ENCODE measurements around the gene GGA3.
"Not testable (repeated sequence)": the region's sequence is repeated elsewhere in the genome, so short reads cannot be mapped to it uniquely, and the experiment has no call there.

Gene GGA3

GRCh38 chr17:75271955-75272847, 10.8 kb upstream of the GGA3 start:
- no peak for DNase-seq

GRCh38 chr17:75271233-75271954, 10.0 kb upstream of the GGA3 start:
- peak; percentile 75 to 92 (median 83) for DNase-seq

DNA sequence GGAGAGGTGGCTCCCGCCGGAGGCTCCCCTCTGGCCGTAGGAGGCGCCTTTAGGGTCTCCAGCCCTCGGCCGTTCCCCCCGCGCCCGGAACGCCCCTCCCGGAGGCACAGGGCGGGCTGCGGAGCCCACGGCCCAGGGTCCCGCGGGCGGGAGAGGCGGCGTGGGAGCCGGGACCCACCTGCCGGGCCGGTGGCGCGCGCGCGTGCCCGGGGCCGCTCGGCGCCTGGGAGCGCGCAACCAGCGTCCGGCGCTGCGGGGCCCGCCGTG, 9.5 kb upstream of the GGA3 start, which contains the start of gene MIF4GD:
Gene MIF4GD (minus strand): TSS at position 266 of the 267 bp plus-strand sequence. CDS start 1,036 bp downstream, outside the sequence.
- peak in 2 of 6 experiments; percentile 67 to 81 for DNase-seq

DNA sequence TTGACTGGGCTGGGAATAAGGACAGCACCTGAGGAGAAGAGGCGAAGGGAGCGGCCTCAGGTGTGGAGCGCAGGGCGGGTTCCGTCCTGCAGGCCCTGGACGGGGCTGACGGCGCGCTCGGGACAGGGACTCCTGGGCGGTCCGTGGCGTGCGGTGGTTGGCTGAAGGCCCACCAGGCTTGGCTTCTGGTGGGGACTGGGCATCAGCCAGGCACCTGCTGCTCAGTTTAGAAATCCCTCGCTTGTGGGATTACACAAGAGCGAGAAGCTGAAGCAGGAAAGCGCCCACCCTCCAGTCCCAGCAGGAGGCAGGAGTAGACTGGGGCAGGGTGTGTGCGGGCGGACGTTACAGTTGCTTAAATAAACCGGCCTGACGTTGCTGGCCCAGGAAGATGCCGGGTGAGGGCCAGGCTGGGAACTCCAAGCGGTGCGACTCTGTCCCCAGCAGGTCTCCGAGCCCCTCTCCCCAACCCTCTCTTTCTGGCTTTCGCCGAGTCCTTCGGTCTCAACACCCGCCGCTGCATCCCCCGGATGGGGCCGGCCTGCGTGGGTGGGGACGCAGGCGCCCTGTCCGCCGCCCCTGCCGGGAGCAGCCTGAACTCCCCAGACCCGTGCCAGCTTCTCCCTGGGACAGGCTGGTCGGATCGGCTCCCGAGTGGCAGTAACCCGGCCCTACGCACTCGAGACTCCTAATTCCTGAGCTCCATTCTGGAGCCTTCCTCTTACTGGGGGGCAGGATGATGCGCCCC, 9.0 kb upstream of the GGA3 start:
- DNase-seq = peak in 3 of 6 experiments; percentile 43 to 67 (median 58)

- DNase-seq = no peak
These were observed 8.4 kb upstream of the GGA3 start for GRCh38 chr17:75269844-75270217.

DNA sequence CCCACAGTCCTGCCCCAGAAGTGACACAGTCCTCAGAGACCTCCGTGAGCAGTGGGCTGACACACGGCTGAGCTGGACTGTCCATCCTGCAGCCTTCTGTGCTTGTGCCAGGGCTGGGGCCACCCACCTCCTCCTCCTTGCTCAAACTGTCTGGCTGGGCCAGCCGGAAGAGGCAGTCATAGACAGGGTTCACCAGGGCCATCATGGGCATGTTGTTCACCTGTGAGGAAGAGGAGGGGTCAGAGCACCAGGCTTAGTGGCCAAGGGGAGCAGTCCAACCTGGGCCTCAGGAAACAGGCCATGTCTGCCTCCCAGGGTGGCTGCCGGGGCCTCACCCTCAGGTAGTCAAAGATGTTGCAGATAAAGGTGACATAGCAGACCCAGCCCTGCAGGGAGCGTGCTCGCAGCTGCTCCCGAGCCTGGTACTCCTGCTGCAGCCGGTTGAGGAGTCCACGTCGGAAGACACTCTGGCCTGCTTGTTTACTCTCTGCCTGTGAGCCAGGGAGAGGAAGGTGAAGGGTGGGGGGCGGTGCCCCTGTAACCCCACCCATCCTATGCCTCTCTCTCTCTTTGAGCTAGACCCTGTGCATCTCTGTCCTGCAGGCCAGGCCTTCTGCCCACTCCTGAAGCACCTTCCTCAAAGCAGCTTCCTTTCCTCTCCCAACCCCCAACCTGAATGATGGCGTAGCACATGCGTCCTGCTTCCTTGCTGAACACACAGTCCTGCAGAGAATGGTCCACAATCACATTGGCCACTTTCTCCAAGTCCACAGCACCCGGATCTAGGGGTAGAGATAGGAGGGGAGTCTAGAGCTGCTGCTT, 6.2 kb upstream of the GGA3 start:
- DNase-seq = no peak

- no peak for DNase-seq
These were observed 5.7 kb upstream of the GGA3 start for GRCh38 chr17:75267153-75267410.

- DNase-seq = no peak
These were observed 5.1 kb upstream of the GGA3 start for GRCh38 chr17:75266316-75267152.

DNA sequence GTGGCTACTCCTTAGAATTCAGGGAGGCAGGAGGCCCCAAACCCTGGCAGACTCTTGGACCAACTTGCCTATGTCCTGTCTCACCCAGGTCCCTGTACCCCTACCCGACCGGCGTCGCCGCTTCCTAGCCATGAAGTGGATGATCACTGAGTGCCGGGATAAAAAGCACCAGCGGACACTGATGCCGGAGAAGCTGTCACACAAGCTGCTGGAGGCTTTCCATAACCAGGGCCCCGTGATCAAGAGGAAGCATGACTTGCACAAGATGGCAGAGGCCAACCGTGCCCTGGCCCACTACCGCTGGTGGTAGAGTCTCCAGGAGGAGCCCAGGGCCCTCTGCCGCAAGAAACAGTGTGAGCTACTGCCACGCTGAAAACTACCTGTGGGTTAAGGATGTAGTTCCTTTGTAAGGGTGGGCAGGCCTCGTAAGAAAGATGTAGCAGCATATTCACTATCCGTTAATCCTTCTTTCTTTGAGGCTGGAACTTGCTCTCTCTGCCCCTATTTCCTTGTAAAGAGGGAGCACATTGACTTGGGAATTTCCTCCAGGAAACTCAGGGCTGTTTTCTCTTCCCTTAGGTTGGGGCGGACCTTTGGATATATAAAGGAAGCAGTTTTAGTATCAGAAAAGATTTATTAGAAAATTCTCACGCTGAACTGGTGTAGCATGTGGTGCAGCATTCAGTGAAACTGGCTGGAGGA, 4.4 kb upstream of the GGA3 start:
- no peak for DNase-seq

- DNase-seq = no peak
These were observed 1.6 kb upstream of the GGA3 start for GRCh38 chr17:75263055-75263454.

DNA sequence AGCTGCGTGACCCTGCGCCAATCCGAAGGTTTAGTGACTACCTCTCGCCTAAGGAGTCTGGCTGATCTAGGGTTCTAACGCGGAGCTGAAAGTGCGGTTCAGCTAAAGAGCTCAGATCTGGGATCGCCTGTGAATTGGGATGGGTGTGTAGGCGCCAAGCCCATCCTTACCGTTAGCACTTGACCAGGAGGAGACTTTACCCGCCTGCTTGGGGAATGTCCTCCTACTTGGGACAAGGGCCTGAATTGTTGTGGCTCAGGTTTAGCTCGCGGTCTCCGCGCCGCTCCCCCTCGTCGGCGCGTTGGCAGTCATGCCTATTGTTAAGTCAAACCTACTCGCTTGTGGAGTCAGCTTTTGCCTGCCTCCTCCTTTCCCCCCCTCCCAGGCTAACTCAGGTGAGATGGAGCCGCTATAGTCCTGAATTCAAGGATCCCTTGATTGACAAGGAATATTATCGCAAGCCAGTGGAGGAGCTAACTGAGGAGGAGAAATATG, 753 bp upstream of the GGA3 start:
- no peak for DNase-seq

GRCh38 chr17:75260641-75261335, 618 bp downstream of the GGA3 start:
- peak in 2 of 6 experiments; percentile 35 to 46 for DNase-seq

- not testable (repeated sequence) for DNase-seq
These were observed 4.2 kb downstream of the GGA3 start for GRCh38 chr17:75257228-75257627.

GRCh38 chr17:75255954-75256698, 5.3 kb downstream of the GGA3 start:
- not testable (repeated sequence) for DNase-seq

DNA sequence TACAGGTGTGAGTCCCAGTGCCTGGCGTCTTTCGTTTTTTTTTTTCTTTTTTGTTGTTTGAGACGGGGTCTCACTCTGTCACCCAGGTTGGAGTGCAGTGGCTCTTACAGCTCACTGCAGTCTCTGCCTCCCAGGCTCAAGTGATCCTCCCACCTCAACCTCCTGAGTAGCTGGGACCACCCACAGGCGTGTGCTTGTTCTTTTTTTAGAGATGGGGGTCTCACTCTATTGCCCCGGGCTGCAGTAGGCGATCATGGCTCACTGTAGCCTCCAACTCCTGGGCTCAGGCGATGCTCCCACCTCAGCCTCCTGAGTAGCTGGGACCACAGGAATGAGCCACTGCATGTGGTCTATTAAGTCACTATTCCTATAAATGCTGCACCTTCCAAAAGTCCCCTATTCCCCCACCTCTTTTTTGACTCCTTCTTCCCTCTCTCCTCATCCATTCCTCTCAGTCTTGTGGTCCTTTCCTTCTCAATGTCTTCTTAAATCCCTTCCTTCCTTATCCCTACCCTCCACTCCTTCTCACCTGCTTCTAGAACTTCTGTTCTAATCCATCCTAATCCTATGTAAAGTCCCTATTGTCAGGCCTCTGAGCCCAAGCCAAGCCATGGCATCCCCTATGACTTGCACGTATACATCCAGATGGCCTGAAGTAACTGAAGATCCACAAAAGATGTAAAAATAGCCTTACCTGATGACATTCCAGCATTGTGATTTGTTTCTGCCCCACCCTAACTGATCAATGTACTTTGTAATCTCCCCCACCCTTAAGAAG, 9.2 kb downstream of the GGA3 start:
- DNase-seq = no peak

- DNase-seq = peak in 4 of 6 experiments; percentile 18 to 28 (median 22)
These were observed 11.4 kb downstream of the GGA3 start for GRCh38 chr17:75250009-75250471.

GRCh38 chr17:75249564-75249963, 11.8 kb downstream of the GGA3 start:
- DNase-seq = no peak

DNA sequence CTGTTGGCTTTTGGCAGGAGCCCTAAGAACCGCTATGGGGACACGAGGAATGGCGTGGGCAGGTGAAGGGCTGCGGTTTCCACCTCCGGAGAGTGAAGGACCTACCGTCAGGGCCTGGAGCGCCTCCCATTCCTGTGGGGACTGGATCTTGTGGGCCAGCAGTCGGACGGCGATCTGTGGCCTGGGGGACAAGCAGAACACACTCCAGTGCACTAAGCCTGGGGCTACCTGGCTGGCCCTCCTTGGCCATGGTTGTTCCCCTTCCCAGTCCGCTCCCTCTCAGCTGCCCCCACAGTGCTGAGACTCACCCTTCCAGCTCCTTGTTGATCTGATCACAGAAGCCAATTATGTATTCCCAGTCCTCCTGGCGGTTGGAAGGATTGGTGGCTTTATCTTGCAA, 15.0 kb downstream of the GGA3 start:
- DNase-seq = no peak

DNA sequence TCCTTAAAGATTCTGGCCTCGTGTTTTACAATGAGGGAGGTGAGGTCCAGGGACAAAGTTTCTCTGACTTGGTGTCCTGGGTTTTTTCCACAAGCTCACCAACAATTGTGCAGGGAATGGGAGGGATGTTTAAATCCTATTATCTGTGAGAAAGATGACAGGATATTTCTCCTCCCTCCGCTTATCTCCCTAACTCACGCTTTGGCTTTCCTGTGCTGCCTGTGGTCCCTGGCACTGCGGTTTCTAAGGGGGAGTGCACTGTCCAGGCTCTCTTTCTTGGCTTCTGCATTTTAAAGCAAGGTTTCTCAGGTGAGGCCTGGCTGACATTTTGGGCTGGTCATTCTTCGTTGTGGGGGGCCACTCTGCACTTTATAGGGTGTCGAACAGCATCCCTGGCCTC, 16.4 kb downstream of the GGA3 start:
- DNase-seq = no peak

Measured in stimulated activated naive CD4-positive, alpha-beta T cell (primary cell).